ENCODE measurements around the gene TRIOBP.

DNA sequence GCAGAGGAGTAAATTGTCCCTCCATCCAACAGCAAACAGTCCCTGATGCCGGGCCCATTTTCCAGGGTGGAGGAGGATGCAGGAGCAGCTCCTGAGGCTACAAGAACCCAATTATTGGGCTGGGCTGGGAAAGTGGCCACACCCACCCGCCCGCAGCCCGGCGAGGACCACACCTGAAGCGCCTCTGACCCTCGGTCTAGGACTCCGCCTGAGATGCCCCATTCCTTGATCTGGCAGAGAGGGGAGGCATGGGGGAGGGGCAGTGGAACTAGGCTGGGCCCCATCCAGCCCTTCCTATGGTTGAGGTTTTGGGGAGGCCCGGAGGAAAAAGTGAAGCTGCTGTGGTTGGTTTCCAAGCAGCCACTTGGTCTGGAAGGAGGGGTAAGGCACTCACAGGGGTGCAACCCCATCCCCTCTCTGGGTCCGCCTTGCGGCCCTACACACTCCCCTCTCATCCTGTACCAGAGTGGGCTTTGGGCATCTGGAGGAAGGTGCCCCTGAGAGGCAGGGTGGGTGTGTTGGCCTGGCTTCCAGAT lies 23.9 kb upstream of the TRIOBP start:
- TF ChIP-seq POLR2A (IDR thresholded peaks at IDR 0.05; ENCODE audit: low read depth, low read length), result no peak
- no peak for TF ChIP-seq TAF1 (IDR thresholded peaks at IDR 0.05; ENCODE audit: low read depth, low read length)
- TF ChIP-seq POLR2AphosphoS5 (IDR thresholded peaks at IDR 0.05; ENCODE audit: low read depth, low read length), result no peak
- no peak for TF ChIP-seq POU2F2 (IDR thresholded peaks at IDR 0.05; ENCODE audit: low read depth, low read length)
- TF ChIP-seq SPI1 (IDR thresholded peaks at IDR 0.05; ENCODE audit: low read depth, low read length), result no peak
- TF ChIP-seq PAX5 (IDR thresholded peaks at IDR 0.05; ENCODE audit: insufficient read depth, low read length, severe bottlenecking), result no peak
